ENCODE data around the gene IGFBP4. TPM values are rescaled to one million over a fixed set of nuclear protein-coding genes. Genes with fewer than 3 reads are reported as not detected.

The IGFBP4 gene
- total RNA-seq, 1 donor from 2014 or later, result 72.1 TPM

DNA sequence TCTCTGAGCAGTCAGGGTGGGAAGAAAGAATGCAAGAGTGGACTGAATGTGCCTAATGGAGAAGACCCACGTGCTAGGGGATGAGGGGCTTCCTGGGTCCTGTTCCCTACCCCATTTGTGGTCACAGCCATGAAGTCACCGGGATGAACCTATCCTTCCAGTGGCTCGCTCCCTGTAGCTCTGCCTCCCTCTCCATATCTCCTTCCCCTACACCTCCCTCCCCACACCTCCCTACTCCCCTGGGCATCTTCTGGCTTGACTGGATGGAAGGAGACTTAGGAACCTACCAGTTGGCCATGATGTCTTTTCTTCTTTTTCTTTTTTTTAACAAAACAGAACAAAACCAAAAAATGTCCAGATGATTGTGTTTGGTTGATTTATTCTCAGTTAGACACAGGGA, 14.1 kb downstream of the IGFBP4 start:
- ATAC-seq, result no peak

DNA sequence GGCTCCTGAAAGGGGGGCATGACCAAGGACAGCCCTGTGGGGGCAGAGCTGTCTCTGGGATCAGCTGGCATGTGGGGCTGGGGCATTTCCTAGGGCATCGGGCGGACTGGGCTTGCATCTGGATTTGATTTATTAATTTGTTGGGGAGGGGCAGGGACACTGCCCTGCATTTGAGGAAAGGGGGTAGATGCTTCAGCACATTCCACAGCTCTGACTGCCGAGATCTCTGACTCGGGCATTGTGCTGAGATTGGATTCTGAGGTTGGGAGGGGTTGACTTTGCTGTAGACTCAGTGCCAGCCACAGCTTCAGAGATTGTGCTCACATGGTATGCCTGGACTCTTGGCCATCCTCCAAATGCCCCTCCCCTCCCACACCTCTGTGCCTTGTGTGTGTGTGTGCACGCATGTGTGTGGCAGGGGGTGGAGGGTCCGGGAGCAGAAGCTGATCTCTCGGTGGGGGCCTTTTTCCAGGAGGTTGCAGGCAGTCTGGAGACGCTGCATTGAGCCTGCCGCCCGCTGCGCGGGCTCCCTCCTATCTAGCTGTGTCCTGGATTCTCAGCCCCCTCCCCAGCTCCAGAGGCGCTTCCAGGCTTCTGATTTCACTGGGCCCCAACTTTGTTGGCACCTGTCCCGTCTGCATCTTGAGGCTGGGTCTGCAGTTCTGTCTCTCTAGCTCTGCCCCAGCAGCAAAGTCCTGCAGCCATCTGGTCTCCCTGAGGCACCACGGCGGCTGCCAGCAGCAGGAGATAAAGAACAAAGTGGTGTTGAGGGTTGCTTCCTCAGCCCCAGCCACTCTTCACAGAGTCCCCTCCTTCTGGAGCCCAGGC, 14.9 kb downstream of the IGFBP4 start:
- peak; percentile 10 for ATAC-seq

DNA sequence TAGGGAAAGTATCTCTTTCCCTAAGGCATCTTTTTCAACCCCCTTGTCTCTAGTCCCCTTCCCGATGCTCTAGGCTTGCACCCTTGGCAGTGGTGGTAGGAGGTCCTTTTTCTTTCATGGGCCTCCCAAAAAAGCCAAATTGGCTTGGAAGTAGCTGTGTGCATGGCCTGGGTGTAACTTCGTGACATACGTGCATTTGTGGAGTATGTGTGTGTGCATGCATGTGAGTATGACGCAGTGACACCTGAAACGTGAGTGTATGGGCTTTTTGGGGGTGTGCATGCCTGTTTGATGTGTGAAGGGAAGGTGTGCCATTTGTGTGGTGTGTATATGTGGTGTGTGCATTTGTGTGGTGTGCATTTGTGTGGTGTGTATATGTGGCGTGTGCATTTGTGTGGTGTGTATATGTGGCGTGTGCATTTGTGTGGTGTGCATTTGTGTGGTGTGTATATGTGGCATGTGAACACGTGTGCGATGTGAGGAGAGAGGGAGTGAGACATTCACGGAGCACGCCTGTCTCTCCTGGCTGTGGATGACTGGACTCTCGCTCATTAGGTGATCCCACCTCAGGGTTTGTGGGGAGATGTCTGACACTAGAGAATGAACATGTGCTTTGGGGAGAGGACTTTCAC, 15.7 kb downstream of the IGFBP4 start:
- ATAC-seq, result no peak

DNA sequence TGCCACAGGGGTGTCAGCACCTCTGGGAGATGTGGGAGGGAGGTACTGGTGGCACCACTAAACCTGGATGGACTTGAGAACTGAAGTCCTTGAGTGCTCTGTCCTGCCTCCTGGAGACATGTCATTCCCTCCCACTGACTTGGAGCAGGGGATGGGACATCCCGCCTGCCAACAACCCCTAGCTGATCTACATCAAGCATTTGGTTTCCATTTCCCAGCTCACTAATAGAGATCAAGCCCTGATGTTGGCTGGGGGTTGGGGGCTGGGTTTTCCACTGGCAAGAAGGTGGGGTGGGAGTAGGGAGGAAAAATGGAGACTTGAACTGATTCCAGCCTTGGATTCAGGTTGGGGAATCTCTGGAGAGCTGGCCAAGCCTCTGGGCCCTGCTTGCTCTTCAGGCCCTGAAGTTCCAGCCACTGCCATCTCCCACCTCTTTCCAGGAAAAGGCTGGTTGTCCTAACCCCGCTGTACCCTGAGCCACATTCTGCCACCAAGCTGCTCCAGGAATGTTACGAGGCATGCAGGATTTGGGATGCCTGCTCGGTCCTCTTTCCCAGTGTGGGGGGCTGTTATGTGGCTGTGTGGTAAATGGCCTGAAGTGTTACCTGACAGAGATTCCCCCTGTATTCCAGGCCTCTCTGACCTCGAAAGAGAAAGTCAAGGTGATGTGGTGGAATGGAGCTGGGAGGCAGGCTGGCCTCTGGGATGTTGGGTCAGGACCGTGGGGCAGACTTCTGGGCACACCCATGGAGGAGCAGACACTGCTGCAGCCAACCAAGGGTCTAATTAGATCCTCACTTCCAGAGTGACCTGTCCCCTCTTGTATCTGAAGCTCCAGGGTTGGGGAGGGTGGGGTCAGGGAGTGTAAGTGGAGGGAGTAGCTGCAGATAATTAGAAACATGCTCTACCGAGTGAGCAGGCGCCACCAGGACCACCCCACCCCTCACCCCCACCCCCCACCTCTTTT, 16.7 kb downstream of the IGFBP4 start:
- ATAC-seq, result no peak

DNA sequence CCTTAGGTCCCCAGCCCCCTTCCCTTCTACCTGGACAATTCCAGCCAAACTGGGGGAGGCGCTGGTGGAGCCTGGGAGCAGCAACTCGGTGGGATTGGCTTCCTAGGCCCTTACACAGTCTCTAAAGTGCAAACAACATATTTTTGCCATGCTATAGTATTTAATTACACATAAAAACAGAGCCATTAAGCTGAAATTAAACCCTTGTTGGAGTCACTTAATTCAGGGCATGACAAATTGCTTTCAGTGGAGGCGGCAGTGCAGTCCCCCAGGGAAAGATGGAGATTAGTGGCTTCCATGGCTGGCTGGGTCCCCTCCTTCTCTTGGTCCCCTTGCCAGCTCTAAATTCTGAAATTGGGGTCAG, 17.3 kb downstream of the IGFBP4 start:
- no peak for ATAC-seq

DNA sequence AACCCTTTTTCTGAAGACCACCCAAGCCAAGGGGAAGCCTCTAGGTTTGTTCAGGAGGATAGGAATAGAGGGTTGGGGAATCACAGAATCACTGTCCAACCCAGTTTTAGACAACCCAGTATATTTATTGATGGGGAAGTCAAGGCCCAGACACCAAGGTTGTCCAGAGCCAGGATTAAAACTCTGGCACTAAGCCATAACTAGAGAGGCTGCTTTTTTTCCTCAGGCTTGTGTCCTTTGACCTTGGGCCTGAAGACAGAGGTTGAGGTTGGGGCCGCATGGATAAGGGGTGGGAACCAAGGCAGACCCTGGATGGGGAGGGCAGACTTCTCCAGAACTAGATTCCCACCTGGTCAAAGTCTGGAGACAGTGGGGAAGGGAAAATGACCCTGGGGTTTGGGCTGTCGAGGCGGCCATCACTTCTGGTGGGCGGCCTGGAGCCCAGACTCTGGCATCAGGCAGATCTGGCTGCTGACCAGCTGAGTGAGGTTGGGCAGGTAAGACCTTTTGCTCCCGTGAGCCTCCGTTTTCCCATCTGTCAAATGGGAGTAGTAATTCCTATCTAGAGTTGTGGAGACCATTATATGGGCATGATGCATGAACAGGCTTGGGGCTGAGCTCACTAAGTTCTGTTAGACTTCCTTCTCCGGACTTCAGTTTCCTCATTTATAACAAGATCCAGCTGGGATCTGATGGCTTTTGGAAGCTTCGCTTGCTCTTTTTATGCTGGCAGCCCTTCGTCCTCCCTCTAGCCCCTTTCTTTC, 17.9 kb downstream of the IGFBP4 start:
- no peak for ATAC-seq

DNA sequence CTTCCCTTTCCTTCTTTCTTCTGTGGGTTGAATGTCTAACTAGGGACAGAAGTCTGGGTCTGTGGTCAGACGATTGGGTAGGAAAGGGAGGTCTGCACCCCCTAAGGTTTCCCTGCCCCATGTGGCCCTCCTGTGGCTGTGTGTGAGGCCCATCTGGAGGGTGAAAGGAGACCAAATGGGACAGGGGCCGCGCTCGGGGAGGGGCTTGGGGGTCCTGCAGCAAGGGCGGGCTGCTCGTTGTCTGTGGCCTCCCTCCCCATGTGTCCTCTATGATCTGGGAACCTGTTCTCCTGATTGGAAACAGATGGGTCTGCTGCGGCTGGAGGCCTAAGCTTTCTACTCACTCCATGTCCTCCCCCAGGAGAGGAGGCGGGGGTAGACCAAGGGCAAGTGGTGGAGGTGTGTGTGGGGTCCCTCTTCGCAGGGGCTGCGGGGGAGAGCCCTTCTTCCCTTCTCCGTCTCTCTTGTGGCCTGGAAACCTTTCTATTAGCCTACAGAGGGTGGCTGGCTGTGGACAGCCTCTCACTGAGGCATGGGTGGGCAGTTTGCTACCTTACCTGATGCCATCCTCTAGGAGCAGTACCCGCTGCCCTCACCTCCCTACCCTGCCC, 18.6 kb downstream of the IGFBP4 start:
- ATAC-seq, result no peak

DNA sequence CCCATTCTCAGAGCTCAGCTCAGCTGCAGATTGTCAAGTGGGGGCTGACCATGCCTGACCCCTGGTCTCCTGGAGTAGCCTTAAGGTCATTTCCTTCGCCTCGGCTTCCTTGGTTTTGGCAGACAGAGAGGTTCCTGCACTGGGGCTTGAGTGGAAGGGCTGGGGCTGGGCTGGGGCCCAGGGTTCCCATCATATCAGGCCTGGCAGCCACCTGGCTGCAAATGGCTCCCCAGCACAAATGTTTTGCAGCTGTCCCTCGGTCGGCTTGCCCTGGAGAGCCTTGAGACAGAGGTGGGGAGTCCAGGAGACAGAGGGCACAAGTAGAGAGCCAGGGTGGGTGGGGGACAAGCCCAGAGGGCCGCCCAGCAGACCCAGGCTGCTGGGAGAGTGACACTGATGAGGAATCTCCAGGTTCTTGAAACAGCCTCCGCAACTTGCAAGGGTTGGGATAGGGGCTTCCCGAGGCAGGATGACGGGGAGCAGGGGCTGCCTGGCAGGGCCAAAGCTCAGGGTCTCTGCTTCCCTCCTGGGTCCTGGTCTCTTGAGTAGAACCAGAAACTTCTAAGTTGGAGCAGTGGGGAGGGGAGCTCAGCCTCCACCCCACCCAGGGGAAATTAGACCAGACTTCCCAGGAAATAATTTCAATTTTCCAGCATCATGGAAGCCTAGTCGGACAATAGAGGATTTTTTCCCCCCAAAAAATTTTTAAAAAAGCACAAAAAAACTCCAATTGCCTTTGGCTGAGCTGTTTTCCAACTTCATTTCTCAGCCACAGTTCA, 19.3 kb downstream of the IGFBP4 start:
- ATAC-seq, result no peak

DNA sequence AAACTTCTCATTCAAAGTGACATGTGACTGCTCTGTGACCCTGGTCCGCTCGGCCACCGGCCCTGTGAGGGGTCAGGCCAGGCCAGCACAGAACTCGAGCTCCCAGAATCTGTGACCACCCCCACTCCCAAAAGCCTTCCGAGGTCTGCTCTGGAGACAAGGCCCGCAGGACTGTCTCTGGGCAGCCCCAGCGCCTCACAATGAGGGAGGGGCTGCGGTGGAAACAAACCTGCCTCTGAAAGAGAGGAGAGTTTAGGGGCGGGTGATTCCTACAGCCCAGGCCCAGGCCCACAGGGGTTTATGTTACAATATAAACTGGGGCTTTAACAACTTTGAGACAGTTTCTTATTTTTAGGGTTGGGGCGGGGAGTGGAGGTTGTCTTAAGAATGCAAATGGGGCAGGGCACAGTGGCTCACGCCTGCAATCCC, 19.9 kb downstream of the IGFBP4 start:
- peak; percentile 5 for ATAC-seq

DNA sequence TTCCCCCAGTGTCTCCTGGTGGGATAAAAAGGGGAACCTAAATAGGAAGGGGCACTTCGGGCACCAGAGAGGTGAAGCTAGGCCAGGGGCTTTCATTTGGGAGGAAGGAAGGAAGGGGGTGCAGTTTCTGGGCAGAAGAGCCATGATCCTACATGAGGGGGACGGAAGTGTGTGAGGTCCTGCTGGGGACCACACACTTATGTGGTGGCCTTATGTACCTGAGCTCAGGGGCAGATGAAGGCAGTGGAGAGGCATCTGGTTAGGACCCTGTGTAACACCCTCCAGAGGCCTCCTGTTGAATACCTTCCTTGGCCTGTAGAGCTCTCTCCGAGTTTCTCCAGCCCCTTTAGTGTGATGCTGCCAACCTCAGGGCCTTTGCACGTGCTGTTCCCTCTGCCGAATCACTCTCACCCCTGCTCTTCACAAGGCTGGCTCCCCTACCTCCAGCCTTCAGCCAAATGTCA, 21.2 kb downstream of the IGFBP4 start:
- no peak for ATAC-seq

DNA sequence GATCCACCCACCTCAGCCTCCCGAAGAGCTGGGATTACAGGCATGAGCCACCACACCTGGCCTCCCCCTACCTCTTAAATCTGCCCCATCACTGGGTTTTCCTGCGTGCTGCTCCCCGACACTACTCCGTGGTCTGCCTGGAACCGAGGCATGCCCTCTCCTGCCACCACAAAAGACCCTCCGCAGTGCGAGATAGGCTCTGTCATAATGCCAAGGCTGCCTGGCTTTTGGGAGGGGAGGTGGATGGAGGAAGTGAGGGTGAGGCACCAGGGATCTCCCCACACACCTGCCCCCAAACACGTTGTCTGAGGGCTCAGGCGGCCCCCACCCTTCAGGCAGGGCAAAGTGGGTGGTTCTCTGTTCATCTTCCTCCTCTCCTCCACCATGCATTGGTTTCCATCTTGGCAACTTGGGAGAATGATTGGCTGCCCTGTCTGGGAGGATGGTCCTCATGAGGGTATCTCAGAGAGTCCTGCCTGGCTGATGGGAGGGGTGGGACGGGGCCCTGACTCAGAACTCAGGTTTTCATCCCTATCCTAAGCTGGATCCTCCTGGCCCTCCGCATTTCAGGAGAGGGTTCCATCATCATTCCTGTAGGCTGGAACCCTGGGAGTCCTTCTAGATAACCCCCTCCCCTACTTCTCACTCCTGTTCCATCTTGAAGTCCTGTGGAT, 23.2 kb downstream of the IGFBP4 start:
- ATAC-seq, result no peak

DNA sequence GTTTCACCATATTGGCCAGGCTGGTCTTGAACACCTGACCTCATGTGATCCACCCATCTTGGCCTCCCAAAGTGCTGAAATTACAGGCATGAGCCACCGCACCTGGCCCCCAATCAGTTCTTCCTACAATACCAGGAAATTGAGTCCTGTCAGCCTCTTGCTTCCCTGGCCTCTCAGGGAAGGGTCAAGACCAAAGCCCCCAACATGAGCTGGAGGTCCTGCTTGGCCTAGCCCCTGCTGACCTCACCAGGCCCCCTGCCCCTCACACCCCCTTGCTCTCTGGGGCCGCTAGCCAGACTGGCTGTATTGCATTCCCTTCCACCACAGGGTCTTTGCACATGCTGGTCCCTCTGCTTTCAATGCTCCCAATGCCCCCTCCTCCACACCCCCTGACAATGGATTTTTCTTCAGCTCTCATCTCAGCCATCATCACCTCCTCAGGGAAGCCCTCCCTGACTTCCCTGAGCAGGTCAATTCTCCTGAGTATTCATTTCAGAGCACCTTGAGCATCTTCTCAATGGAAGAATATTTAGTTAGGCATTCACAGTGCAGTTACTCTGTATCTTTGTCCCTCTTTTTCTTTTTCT, 24.1 kb downstream of the IGFBP4 start:
- no peak for ATAC-seq

DNA sequence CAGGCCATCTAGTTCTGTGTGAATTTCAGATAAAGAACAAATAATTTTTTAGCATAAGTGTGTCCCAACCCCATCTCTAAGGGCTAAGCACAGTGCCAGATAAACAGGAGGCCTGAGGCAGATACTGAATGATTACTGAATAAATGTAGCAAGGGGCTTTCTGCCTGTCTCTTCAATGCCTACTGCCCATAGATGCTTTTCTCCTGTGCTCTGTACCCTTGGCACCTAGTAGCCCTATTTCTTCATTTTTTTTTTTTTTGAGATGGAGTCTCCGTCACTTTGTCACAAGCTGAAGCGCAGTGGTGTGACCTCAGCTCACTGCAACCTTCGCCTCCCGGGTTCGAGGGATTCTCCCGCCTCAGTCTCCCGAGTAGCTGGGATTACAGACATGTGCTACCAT, 25.3 kb downstream of the IGFBP4 start:
- no peak for ATAC-seq

DNA sequence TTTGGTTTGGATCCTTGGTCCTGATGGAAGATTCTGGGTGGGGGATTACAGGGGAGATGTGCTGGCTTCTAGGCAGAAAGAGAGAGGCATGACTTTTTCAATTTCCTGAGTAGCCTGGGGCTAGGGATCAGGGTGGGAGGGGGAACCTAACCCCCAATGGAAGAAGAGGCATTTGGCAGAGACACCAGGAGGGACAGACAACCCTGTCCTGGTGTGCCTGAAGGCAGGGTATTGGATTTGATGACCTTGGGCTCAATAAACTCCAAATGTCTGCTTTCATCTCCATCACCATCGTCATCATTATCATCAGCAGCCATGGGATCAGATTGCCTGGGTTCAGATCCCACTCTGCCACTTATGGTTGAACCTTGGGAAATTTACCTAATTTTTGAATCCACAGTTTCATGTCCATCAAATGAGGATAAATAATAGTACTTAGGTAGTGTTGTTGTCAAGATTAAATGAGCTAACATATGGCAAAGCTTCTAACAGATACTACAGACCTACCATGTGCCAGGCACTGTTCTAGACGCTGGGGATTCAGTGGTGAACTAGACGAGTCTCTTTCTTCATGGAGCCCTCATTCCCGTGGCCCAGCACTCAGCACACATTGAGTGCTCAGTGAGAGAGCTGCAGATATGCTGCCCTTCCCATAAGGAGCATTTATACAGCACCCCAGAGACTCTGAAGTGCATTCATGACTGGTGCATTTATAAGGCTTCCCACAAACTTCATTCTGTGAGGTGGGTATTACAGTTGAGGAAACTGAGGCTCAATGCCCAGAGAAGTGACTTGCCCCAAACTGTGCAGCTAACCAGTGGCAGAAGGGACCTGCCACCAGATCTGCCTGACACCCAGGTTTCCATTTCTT, 26.8 kb downstream of the IGFBP4 start:
- no peak for ATAC-seq

DNA sequence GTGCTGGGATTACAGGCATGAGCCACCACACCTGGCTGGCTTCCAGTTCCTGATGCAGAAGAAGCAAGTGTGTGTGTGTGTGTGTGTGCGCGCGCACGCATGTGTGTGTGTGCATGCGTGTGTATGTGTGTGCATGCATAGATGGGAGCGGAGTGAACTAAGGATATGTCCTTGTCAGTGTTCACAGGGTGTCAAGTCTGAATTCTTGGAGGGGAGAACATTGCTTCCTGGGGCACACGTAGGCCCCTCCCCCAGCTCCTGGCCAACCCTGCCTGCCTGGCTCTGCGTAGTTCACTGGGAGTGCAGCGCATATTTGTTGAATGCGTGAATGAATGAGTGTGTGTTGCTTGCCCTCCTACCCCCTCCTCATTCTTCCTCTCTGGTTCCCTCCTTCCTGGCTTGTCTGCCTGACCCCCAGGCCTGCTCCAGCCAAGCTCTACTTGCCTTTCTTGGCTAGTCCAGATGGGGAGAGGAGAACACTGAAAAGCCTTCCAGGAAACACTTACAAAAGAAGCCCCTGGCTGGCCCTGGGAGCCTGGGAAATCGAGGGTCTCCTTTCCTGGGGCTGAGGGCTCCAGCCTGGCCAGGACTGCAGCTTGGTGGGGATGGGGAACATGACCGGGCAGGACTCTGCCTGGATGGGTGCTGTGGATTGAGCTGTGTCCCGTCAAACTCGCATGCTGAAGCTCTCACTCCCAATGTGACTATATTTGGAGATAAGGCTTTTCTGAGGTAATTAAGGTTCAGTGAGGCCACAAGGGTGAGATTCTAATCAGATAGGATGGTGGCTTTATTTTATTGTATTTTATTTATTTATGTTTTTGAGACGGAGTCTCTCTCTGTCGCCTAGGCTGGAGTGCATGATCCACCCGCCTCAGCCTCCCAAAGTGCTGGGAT, 27.9 kb downstream of the IGFBP4 start:
- ATAC-seq, result peak; percentile 53

DNA sequence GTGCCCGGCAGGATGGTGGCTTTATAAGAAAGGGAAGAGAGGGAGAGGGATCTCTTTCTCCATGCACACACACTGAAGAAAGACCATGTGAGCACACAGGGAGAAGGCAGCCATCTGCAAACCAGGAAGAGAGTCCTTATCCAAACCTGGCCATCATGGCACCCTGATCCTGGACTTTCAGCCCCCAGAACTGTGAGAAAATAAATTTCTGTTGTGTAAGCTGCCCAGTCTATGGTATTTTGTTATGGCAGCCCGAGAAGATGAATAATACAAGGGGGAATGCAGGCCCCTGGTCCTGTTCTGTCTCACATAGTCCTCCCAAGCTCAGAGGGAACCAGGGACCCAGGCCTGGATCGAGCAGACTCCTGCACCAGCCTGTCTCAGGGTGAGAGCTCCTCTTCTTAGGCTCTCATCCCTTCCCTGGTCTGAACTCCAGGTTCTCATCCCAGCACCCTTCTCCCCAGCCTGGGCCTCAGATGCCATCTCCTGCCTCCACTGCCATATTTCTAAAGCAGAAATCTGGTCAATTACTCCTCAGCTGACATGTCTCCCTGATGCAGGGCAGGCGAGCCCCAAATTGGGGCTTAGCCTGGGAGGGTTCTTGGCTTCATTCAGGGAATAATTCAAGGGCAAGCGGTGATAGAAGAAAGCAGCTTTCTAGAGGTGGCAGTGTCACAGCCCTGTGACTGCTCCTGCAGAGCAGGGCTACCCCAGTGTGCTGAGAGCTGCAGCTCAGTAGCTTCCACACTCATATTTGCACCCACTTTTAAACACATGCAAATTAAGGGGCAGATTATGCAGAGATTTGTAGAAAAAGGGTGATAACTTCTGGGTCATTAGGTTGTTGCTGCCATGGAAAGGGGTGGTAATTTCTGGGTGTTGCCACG, 28.8 kb downstream of the IGFBP4 start:
- ATAC-seq, result peak; percentile 12
